Measurements from ENCODE around the gene TMEM132A.

GRCh38 chr11:60880643-60881282 lies 43.5 kb upstream of the TMEM132A start:
- TF ChIP-seq CTCF (IDR thresholded peaks at IDR 0.05 in 2 of 3, conservative IDR thresholded peaks at IDR 0.05 in 1 of 3; ENCODE audit: control insufficient read depth in 2 of 3, extremely low read depth in 1 of 3, insufficient read depth in 1 of 3, low read depth in 3 of 3, low read length in 3 of 3): no peak
- TF ChIP-seq CREB1 (IDR thresholded peaks at IDR 0.05; ENCODE audit: low read depth): no peak
- TF ChIP-seq ATF2 (IDR thresholded peaks at IDR 0.05; ENCODE audit: low read length): no peak
- no peak for TF ChIP-seq RFX5 (IDR thresholded peaks at IDR 0.05; ENCODE audit: low read depth, low read length)
- no peak for TF ChIP-seq POLR2AphosphoS5 (IDR thresholded peaks at IDR 0.05; ENCODE audit: low read length)
- TF ChIP-seq EP300 (IDR thresholded peaks at IDR 0.05; ENCODE audit: borderline replicate concordance in 1 of 2, control insufficient read depth in 1 of 2, low read depth in 2 of 2, low read length in 2 of 2): no peak
- TF ChIP-seq CBX5 (IDR thresholded peaks at IDR 0.05; ENCODE audit: low read depth): no peak
- TF ChIP-seq SMAD5 (IDR thresholded peaks at IDR 0.05; ENCODE audit: low read depth): no peak
- TF ChIP-seq BHLHE40 (IDR thresholded peaks at IDR 0.05; ENCODE audit: borderline replicate concordance in 1 of 2, low read depth in 2 of 2, low read length in 1 of 2): no peak
- TF ChIP-seq USF2 (IDR thresholded peaks at IDR 0.05; ENCODE audit: borderline replicate concordance, low read depth, low read length): no peak
